Astrocyte of the spinal cord (primary cell): Measurements from ENCODE around the gene CXCL6.
A peak's percentile ranks its signal among the peaks of the same experiment; 100 is the strongest.

ENCODE experiments used
- DNase-seq: peaks from one replicate; pipeline ENCODE4 v3.0.0; 2011; ENCODE audit warnings: low read depth, low spot score
- H3K4me3 ChIP-seq: 2 replicates; pipeline ENCODE4 v1.5.1; 2011; ENCODE audit warnings: low read depth, mild to moderate bottlenecking, low read length, moderate library complexity
- in situ Hi-C: cut with HindIII; loops from 2 replicates; pipeline ENCODE4 v1.10.0; 2017; ENCODE audit warnings: low sequenced_read_pairs
- TF ChIP-seq, protein P1 (sequence below): IDR thresholded peaks from 2 replicates; pipeline ENCODE4 v1.5.1; 2012; ENCODE audit warnings: low read depth, mild to moderate bottlenecking, low read length, inconsistent platforms

CXCL6 gene

GRCh38 chr4:73839071-73839470, 2.6 kb downstream of the CXCL6 start:
- TF ChIP-seq, protein P1, sequence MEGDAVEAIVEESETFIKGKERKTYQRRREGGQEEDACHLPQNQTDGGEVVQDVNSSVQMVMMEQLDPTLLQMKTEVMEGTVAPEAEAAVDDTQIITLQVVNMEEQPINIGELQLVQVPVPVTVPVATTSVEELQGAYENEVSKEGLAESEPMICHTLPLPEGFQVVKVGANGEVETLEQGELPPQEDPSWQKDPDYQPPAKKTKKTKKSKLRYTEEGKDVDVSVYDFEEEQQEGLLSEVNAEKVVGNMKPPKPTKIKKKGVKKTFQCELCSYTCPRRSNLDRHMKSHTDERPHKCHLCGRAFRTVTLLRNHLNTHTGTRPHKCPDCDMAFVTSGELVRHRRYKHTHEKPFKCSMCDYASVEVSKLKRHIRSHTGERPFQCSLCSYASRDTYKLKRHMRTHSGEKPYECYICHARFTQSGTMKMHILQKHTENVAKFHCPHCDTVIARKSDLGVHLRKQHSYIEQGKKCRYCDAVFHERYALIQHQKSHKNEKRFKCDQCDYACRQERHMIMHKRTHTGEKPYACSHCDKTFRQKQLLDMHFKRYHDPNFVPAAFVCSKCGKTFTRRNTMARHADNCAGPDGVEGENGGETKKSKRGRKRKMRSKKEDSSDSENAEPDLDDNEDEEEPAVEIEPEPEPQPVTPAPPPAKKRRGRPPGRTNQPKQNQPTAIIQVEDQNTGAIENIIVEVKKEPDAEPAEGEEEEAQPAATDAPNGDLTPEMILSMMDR = no peak
- no peak for DNase-seq
- no peak overlapping the region for H3K4me3 ChIP-seq
- in situ Hi-C loops = no loop called here

GRCh38 chr4:73839715-73840114, 3.2 kb downstream of the CXCL6 start:
- no peak for DNase-seq
- TF ChIP-seq, protein P1 = no peak
- in situ Hi-C loops = no loop called here
- H3K4me3 ChIP-seq = no peak overlapping the region

DNA sequence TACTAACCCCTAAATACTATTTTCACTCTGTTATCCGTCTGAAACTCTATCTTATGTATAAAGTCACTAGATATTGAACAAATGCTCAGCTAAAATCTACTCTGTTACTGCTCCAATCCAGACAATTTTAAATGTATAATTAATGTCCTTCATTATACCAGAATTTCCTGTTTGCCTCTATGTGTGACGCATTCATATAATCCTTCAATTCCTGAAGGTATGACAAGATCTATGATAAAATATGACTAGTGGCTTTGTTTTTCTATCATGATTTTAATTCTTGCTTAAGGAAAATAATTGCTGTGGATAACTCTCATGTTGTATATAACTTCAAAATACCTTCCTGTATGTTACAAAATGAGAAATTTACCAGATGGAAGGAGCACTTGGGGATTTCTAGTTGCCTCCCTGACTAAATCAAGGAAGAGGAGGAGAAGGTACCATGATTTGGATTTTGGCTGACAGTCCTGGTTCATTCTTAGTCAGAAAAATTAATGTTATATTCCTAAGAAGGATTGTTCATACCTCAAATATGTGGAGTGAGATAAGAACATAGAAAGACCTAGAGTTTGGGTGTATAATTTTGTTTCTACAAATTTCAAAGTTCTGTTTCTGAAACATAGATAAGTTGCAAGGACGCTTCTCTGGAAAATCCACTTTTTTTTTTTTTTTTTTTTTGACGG, 4.9 kb downstream of the CXCL6 start:
- H3K4me3 ChIP-seq = no peak overlapping the region
- TF ChIP-seq, protein P1 = no peak
- no peak for DNase-seq
- in situ Hi-C loops = no loop called here

GRCh38 chr4:73842696-73843095, 6.2 kb downstream of the CXCL6 start:
- H3K4me3 ChIP-seq = no peak overlapping the region
- in situ Hi-C loops = no loop called here
- DNase-seq = no peak
- TF ChIP-seq, protein P1 = no peak

DNA sequence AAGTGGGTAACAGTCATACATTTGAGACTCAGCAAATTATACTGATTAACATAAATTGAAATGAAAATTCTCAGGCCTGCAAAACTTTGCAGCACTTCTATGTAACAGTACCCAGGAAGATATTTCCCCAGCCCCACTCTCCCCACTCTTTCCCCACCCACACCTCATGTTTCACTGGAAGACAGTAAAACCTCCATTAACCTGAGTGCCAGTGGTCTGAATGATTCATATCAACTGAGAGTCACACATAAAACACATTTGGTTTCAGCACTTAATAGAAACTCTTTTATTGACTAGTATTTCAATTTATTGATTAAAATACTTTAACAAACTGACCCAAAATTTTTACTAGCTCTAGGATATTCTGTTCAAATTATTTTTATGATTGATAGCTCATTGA, 6.9 kb downstream of the CXCL6 start:
- TF ChIP-seq, protein P1 = no peak
- in situ Hi-C loops = no loop called here
- DNase-seq = no peak
- no peak overlapping the region for H3K4me3 ChIP-seq

GRCh38 chr4:73844345-73844744, 7.9 kb downstream of the CXCL6 start:
- TF ChIP-seq, protein P1 = no peak
- in situ Hi-C loops = no loop called here
- H3K4me3 ChIP-seq = no peak overlapping the region
- DNase-seq = peak; percentile 51
